K562 (cell line): ENCODE results near the gene CREBL2.

Source experiments
- GATAD2B ChIP-seq: fragments of 450-650 bp; IDR thresholded peaks from 2 replicates; pipeline ENCODE4 v1.6.1; 2017; ENCODE audit warnings: mild to moderate bottlenecking, borderline replicate concordance
- SETDB1 ChIP-seq: IDR thresholded peaks from one replicate; pipeline ENCODE4 v1.6.1; 2012; ENCODE audit warnings: low read length, control low read depth, inconsistent platforms
- ZNF311 ChIP-seq: fragments of 250-450 bp; sonication (Bioruptor Pico); IDR thresholded peaks from 2 replicates; pipeline ENCODE4 v1.4.0; 2020; ENCODE audit warnings: mild to moderate bottlenecking, moderate library complexity
- ZNF76 ChIP-seq: fragments of 250-450 bp; sonication (Bioruptor Pico); IDR thresholded peaks from 2 replicates; pipeline ENCODE4 v1.4.0; 2020; ENCODE audit warnings: mild to moderate bottlenecking, moderate library complexity, borderline replicate concordance
- TF ChIP-seq, protein P1 (sequence below): sonication (generic); formaldehyde crosslinking; IDR thresholded peaks from 2 replicates; pipeline ENCODE4 v1.9.0; 2022; ENCODE audit warnings: mild to moderate bottlenecking, missing genetic modification reagents
- TF ChIP-seq, protein P2 (sequence below), 3 experiments: IDR thresholded peaks in 2 of 3; conservative IDR thresholded peaks in 1 of 3; 2 replicates each; pipeline ENCODE4 v1.5.1; 2011 to 2012; ENCODE audit warnings: low read length in 3 of 3, mild to moderate bottlenecking in 3 of 3, control low read depth in 2 of 3, improper control_type of control experiment in 1 of 3, inconsistent platforms in 1 of 3, low read depth in 1 of 3, mixed read lengths in 1 of 3, moderate library complexity in 1 of 3; ENCODE audit not compliant: insufficient read depth in 2 of 3

DNA sequence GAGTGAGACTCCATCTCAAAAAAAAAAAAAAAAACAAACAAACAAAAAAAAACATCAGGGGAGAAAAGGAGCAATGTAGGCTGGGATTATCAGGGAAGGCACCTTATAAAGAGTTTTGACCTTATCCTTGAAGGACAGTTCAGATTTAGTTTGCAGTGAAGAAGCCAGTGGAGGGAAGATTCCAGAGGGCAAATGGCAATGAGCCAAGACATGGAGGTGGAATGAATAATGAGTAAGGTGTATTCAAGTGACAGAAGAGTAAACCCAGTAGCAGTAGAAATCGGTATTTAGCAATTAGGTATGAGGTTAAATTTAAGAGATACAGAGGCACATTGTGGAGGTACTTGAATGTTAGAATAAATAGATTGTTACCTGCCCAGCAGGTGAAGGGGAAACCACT is 46.8 kb upstream of the CREBL2 start:
- TF ChIP-seq, protein P1, sequence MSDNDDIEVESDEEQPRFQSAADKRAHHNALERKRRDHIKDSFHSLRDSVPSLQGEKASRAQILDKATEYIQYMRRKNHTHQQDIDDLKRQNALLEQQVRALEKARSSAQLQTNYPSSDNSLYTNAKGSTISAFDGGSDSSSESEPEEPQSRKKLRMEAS (CRISPR knock-in tag) = no peak
- TF ChIP-seq, protein P2, sequence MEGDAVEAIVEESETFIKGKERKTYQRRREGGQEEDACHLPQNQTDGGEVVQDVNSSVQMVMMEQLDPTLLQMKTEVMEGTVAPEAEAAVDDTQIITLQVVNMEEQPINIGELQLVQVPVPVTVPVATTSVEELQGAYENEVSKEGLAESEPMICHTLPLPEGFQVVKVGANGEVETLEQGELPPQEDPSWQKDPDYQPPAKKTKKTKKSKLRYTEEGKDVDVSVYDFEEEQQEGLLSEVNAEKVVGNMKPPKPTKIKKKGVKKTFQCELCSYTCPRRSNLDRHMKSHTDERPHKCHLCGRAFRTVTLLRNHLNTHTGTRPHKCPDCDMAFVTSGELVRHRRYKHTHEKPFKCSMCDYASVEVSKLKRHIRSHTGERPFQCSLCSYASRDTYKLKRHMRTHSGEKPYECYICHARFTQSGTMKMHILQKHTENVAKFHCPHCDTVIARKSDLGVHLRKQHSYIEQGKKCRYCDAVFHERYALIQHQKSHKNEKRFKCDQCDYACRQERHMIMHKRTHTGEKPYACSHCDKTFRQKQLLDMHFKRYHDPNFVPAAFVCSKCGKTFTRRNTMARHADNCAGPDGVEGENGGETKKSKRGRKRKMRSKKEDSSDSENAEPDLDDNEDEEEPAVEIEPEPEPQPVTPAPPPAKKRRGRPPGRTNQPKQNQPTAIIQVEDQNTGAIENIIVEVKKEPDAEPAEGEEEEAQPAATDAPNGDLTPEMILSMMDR (IDR thresholded peaks at IDR 0.05 in 2 of 3, conservative IDR thresholded peaks at IDR 0.05 in 1 of 3; ENCODE audit: insufficient read depth in 2 of 3, low read depth in 1 of 3, low read length in 3 of 3) = no peak
- TF ChIP-seq ZNF76 (CRISPR knock-in tag) = no peak
- TF ChIP-seq GATAD2B = no peak
- no peak for TF ChIP-seq SETDB1
- TF ChIP-seq ZNF311 = no peak
